ENCODE measurements around the gene TPD52L1.

DNA sequence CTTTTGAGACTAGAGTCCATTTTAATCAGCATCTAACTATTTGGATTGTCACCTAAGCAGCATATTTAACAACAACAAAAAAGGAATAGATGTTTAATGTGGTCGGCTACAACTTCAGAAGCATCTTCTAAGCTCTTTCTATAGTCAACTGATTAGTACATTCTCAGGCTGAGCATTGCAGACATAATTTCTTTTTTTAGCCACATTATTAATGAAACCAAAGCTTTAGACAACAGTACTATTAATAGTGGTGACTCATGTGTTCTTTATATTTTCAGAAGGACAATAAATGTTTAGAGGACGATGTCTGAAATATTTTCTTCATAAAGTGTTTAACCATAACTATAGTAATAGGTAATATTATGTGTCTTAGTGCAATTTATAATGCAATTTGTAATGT, 52.4 kb downstream of the TPD52L1 start:
- TF ChIP-seq, protein P1, sequence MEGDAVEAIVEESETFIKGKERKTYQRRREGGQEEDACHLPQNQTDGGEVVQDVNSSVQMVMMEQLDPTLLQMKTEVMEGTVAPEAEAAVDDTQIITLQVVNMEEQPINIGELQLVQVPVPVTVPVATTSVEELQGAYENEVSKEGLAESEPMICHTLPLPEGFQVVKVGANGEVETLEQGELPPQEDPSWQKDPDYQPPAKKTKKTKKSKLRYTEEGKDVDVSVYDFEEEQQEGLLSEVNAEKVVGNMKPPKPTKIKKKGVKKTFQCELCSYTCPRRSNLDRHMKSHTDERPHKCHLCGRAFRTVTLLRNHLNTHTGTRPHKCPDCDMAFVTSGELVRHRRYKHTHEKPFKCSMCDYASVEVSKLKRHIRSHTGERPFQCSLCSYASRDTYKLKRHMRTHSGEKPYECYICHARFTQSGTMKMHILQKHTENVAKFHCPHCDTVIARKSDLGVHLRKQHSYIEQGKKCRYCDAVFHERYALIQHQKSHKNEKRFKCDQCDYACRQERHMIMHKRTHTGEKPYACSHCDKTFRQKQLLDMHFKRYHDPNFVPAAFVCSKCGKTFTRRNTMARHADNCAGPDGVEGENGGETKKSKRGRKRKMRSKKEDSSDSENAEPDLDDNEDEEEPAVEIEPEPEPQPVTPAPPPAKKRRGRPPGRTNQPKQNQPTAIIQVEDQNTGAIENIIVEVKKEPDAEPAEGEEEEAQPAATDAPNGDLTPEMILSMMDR (IDR thresholded peaks at IDR 0.05), result no peak
- TF ChIP-seq POLR2A (IDR thresholded peaks at IDR 0.05), result no peak
